ENCODE measurements around the gene ZNF597.

The ZNF597 gene

GRCh38 chr16:3481696-3482658 is 38.7 kb upstream of the ZNF597 start:
- no peak for TF ChIP-seq CTCF (IDR thresholded peaks at IDR 0.05; ENCODE audit: control insufficient read depth, insufficient read depth, low read depth, low read length, missing control alignments)
- DNase-seq (ENCODE audit: low read depth), result no peak
- no peak overlapping the region for H3K4me3 ChIP-seq (ENCODE audit: control insufficient read depth, low read depth, low read length)

GRCh38 chr16:3480901-3481695 is 37.8 kb upstream of the ZNF597 start:
- DNase-seq (ENCODE audit: low read depth), result no peak
- no peak overlapping the region for H3K4me3 ChIP-seq (ENCODE audit: control insufficient read depth, low read depth, low read length)
- no peak for TF ChIP-seq CTCF (IDR thresholded peaks at IDR 0.05; ENCODE audit: control insufficient read depth, insufficient read depth, low read depth, low read length, missing control alignments)

- no peak for DNase-seq (ENCODE audit: low read depth)
- TF ChIP-seq CTCF (IDR thresholded peaks at IDR 0.05; ENCODE audit: control insufficient read depth, insufficient read depth, low read depth, low read length, missing control alignments), result no peak
- no peak overlapping the region for H3K4me3 ChIP-seq (ENCODE audit: control insufficient read depth, low read depth, low read length)
Measured at GRCh38 chr16:3479654-3480216, 36.4 kb upstream of the ZNF597 start.

- no peak for TF ChIP-seq CTCF (IDR thresholded peaks at IDR 0.05; ENCODE audit: control insufficient read depth, insufficient read depth, low read depth, low read length, missing control alignments)
- no peak for DNase-seq (ENCODE audit: low read depth)
- no peak overlapping the region for H3K4me3 ChIP-seq (ENCODE audit: control insufficient read depth, low read depth, low read length)
Measured at GRCh38 chr16:3478242-3478925, 35.1 kb upstream of the ZNF597 start.

GRCh38 chr16:3476409-3476808 is 33.1 kb upstream of the ZNF597 start:
- DNase-seq (ENCODE audit: low read depth), result no peak
- TF ChIP-seq CTCF (IDR thresholded peaks at IDR 0.05; ENCODE audit: control insufficient read depth, insufficient read depth, low read depth, low read length, missing control alignments), result no peak

More at GRCh38 chr16:3476409-3476808, 33.1 kb upstream of the ZNF597 start:
- H3K4me3 ChIP-seq (ENCODE audit: control insufficient read depth, low read depth, low read length), result no peak overlapping the region

Measured in AG09309 (cell line).